HFF-Myc (cell line): ENCODE data around the gene RFT1.

ENCODE experiments used
- DNase-seq: peaks from one replicate; pipeline ENCODE4 v3.0.0-alpha.2; 2011; ENCODE audit warnings: low read depth; ENCODE audit errors: extremely low read depth
- H3K4me3 ChIP-seq: replicated peaks from 2 replicates; pipeline ENCODE4 v1.5.1; 2011; ENCODE audit warnings: low read depth, mild to moderate bottlenecking, control low read depth, low read length
- TF ChIP-seq, protein P1 (sequence below): IDR thresholded peaks from 2 replicates; pipeline ENCODE4 v1.5.1; 2012; ENCODE audit warnings: mild to moderate bottlenecking, low read depth, low read length, control low read depth; ENCODE audit errors: missing control alignments

Gene RFT1

DNA sequence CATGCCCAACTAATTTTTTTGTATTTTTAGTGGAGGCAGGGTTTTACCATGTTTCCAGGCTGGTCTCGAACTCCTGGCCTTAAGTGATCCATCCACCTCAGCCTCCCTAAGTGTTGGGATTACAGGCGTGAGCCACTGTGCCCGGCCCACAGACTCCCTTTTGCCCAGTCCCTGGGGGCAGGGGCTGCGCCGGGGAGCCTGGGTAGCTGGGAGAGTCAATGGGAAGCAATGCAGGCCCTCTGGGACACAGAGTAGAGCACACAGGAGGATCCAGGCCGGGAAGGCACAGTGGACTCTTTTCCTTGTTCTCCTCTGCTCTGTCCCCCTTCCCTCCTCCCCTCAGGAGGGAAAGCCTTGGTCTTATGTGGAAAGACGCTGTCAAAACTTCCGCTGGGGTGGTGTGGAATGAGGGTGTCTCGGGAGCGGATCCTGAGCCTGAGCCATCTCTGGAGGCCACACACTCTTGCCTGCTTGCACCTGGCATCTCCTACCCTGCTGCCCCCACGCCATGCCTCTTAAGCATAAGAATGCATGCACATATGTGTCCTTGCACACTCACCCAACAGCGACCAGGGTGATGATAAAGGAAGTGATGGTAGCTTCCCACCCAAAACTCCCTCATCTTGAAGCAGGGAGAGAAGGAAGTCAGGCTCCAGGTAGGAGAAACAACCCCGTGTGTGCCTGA lies 18.9 kb upstream of the RFT1 start:
- no peak overlapping the region for H3K4me3 ChIP-seq
- TF ChIP-seq, protein P1, sequence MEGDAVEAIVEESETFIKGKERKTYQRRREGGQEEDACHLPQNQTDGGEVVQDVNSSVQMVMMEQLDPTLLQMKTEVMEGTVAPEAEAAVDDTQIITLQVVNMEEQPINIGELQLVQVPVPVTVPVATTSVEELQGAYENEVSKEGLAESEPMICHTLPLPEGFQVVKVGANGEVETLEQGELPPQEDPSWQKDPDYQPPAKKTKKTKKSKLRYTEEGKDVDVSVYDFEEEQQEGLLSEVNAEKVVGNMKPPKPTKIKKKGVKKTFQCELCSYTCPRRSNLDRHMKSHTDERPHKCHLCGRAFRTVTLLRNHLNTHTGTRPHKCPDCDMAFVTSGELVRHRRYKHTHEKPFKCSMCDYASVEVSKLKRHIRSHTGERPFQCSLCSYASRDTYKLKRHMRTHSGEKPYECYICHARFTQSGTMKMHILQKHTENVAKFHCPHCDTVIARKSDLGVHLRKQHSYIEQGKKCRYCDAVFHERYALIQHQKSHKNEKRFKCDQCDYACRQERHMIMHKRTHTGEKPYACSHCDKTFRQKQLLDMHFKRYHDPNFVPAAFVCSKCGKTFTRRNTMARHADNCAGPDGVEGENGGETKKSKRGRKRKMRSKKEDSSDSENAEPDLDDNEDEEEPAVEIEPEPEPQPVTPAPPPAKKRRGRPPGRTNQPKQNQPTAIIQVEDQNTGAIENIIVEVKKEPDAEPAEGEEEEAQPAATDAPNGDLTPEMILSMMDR: no peak

DNA sequence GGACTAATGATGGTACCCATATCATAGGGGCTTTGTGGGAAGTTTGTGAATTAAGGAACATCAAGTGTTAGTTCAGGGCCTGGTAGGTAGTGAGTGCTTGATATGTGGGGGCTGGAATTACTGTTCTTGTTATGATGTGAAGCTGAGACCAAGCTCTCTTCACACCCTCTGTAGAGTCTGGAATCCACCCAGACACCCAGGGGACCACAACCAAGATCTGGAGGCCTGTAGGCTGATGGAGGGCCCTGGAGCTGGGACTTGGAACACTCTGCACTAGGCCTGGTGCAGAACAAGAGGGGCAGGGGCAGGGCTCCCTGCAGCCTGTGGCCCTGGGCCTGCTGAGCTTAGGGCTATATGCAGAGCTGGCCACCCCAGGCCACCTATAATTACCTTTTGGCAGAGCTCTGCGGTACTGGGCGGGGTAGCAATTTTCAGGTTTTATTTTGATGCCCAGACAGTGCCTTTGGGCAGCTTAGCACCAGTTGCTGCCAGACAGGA lies 17.7 kb upstream of the RFT1 start:
- H3K4me3 ChIP-seq: no peak overlapping the region
- TF ChIP-seq, protein P1: no peak
- no peak for DNase-seq

More for the DNA sequence above, 18.9 kb upstream of the RFT1 start:
- DNase-seq: no peak

DNA sequence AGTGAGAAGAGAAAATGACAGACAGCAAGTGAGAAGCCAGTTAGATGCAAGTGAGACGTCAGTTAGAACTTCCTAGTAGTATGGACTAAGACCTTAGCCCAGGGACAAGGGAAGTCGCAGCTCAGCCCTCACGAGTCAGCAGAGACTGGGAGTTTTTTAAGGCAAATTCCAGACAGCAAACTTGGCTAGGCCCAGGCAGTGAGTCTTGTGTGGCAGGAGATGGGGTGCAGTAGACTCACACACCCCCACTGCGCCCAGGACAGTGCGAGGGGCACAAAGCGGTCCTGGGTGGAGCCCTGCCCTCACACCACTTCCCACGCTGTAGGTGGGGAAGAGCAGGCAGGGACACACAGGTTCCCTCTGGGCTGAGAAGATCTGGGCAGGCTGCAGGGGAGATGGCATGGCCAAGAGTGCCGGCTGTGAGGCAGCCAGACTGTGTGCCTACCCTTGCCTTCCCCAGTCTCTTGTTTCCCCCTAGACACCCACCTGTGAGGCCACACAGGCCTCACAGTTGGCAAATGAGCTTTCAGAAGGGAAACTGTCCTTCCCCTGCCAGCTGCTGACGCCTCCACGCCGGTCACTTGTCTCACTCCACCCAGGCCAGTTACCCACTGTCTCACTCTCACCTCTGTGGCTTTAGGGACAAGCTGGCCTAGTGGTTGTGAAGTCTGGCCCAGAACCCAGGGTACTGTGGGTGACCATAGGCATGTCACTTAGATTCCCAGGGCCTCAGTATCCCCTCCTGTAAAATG lies 17.1 kb upstream of the RFT1 start:
- TF ChIP-seq, protein P1: no peak
- no peak overlapping the region for H3K4me3 ChIP-seq
- no peak for DNase-seq

GRCh38 chr3:53146319-53146891 lies 16.2 kb upstream of the RFT1 start:
- H3K4me3 ChIP-seq: no peak overlapping the region
- DNase-seq: no peak
- TF ChIP-seq, protein P1: no peak

DNA sequence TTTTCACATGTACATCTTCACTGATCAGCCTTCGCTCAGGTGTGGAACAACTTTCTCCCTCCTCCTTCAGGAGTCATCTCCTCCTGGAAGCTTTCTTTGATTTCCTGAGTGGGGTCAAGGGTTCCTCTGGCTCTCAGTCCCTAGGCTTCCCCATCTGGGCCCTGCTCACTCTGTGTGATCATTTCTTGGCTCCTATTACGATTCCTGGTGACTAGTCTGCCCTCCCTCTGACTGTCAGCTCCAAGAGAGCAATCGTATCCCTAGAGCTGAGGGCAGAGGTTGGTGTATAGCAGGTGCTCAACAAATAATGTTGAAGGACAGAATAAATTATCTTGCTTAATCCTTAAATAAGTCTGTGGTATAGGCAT lies 15.5 kb upstream of the RFT1 start:
- TF ChIP-seq, protein P1: no peak
- no peak for DNase-seq
- H3K4me3 ChIP-seq: no peak overlapping the region

DNA sequence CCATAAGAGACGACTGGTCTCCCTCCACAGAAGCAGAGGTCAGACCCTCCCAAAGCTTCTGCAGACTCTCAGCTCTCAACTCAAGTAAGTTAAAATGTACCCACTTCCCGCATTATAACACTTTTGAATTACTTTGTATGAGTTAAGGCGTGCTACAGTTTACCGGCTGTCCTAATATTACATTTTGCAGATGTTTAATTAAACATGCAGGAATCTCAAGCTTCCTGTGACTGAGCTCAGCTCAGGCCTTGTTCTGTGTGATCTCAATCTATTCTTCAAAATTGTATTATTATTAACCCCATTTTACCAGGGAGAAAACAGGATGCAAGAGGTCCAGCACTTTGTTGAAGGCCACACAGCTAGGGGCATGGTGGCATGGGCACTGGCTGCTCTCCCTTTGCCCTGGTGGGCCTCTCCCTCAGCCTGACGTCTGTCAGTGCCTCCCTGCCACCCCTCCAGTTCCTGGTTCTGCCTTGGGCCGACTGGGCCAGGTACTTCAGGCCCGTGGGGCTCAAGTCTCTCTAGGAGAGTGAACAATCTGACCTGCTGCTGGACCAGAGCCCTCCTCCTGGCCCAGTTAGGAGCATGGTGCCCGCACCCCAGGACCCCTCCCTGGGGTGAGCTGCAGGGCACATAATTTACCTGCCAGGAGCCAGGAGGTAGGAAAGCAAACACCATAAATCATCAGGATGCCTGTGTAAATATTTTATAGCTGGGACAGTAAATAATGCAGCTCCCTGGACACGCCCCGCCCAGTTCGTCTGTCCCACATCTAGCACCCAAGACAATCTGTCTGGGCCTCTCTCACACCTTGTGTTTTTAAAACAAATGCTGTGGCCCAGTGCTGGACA lies 14.9 kb upstream of the RFT1 start:
- no peak overlapping the region for H3K4me3 ChIP-seq
- no peak for DNase-seq
- TF ChIP-seq, protein P1: no peak
